A549 (cell line): ENCODE results near the gene TRNT1.

Experiments
- CHD2 ChIP-seq: fragments of 150-350 bp; IDR thresholded peaks from 2 replicates; pipeline ENCODE4 v1.6.1; 2014; ENCODE audit warnings: low read length; ENCODE audit not compliant: partially characterized antibody
- FOXS1 ChIP-seq: fragments of 250-450 bp; sonication (Bioruptor Pico); IDR thresholded peaks from 2 replicates; pipeline ENCODE4 v1.5.0; 2020; ENCODE audit warnings: mild to moderate bottlenecking, moderate library complexity
- HOXA7 ChIP-seq: fragments of 250-450 bp; sonication (Bioruptor Pico); IDR thresholded peaks from 2 replicates; pipeline ENCODE4 v1.5.0; 2020; ENCODE audit warnings: mild to moderate bottlenecking, moderate library complexity
- JUN ChIP-seq, 2 experiments: fragments of >200 bp; sonication (Bioruptor Twin); formaldehyde crosslinking; IDR thresholded peaks; 2 replicates in 1 of 2; 3 replicates in 1 of 2; pipeline ENCODE4 v1.6.1; 2016 to 2017
- POLR2A ChIP-seq: IDR thresholded peaks from 2 replicates; pipeline ENCODE4 v1.6.1; 2012; ENCODE audit warnings: mild to moderate bottlenecking, low read length
- SMC3 ChIP-seq: fragments of >200 bp; sonication (Bioruptor Twin); formaldehyde crosslinking; IDR thresholded peaks from 3 replicates; pipeline ENCODE4 v1.6.1; 2018; ENCODE audit warnings: inconsistent platforms
- TF ChIP-seq, protein P1 (sequence below): fragments of >200 bp; sonication (Bioruptor Twin); formaldehyde crosslinking; IDR thresholded peaks from 3 replicates; pipeline ENCODE4 v1.5.1; 2016
- TF ChIP-seq, protein P2 (sequence below): fragments of >200 bp; sonication (Bioruptor Twin); formaldehyde crosslinking; IDR thresholded peaks from 2 replicates; pipeline ENCODE4 v1.6.1; 2016
- TF ChIP-seq, protein P3 (sequence below): fragments of 150-350 bp; IDR thresholded peaks from 2 replicates; pipeline ENCODE4 v1.6.1; 2014; ENCODE audit warnings: low read depth, mild to moderate bottlenecking, low read length
- TF ChIP-seq, protein P4 (sequence below): IDR thresholded peaks from 2 replicates; pipeline ENCODE4 v1.6.1; 2012
- TF ChIP-seq, protein P5 (sequence below): fragments of >200 bp; sonication (Bioruptor Twin); formaldehyde crosslinking; IDR thresholded peaks from 3 replicates; pipeline ENCODE4 v1.6.1; 2016

DNA sequence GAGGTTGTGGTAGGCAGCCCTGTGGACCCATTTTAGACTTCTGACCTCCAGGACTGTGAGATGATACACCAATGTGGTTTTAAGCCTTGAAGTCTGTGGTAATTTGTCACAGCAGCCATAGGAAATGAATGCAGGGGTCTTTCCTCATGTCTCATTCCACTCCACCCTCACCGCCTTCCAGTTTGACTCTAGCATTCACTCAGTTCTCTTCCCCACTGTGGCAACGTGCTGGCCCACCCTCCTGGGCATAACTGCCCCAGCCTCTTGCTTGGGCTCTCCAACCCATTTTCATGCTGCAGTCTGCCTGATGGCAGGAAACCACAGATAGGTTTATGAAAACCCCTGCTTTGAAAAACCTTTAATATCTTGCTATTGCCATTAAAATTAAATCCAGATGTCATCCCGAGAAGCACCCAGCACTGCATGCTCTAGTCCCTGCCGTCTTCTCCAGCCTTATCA, 7.3 kb upstream of the TRNT1 start:
- TF ChIP-seq, protein P1, sequence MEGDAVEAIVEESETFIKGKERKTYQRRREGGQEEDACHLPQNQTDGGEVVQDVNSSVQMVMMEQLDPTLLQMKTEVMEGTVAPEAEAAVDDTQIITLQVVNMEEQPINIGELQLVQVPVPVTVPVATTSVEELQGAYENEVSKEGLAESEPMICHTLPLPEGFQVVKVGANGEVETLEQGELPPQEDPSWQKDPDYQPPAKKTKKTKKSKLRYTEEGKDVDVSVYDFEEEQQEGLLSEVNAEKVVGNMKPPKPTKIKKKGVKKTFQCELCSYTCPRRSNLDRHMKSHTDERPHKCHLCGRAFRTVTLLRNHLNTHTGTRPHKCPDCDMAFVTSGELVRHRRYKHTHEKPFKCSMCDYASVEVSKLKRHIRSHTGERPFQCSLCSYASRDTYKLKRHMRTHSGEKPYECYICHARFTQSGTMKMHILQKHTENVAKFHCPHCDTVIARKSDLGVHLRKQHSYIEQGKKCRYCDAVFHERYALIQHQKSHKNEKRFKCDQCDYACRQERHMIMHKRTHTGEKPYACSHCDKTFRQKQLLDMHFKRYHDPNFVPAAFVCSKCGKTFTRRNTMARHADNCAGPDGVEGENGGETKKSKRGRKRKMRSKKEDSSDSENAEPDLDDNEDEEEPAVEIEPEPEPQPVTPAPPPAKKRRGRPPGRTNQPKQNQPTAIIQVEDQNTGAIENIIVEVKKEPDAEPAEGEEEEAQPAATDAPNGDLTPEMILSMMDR: no peak
- TF ChIP-seq HOXA7: no peak
- TF ChIP-seq CHD2: no peak
- TF ChIP-seq JUN (IDR thresholded peaks at IDR 0.05): no peak
- TF ChIP-seq, protein P2, sequence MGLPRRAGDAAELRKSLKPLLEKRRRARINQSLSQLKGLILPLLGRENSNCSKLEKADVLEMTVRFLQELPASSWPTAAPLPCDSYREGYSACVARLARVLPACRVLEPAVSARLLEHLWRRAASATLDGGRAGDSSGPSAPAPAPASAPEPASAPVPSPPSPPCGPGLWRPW: no peak
- no peak for TF ChIP-seq FOXS1 (CRISPR knock-in tag)
- no peak for TF ChIP-seq POLR2A
- TF ChIP-seq, protein P3, sequence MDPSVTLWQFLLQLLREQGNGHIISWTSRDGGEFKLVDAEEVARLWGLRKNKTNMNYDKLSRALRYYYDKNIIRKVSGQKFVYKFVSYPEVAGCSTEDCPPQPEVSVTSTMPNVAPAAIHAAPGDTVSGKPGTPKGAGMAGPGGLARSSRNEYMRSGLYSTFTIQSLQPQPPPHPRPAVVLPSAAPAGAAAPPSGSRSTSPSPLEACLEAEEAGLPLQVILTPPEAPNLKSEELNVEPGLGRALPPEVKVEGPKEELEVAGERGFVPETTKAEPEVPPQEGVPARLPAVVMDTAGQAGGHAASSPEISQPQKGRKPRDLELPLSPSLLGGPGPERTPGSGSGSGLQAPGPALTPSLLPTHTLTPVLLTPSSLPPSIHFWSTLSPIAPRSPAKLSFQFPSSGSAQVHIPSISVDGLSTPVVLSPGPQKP: no peak
- TF ChIP-seq, protein P4, sequence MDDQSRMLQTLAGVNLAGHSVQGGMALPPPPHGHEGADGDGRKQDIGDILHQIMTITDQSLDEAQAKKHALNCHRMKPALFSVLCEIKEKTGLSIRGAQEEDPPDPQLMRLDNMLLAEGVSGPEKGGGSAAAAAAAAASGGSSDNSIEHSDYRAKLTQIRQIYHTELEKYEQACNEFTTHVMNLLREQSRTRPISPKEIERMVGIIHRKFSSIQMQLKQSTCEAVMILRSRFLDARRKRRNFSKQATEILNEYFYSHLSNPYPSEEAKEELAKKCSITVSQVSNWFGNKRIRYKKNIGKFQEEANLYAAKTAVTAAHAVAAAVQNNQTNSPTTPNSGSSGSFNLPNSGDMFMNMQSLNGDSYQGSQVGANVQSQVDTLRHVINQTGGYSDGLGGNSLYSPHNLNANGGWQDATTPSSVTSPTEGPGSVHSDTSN: no peak
- TF ChIP-seq, protein P5, sequence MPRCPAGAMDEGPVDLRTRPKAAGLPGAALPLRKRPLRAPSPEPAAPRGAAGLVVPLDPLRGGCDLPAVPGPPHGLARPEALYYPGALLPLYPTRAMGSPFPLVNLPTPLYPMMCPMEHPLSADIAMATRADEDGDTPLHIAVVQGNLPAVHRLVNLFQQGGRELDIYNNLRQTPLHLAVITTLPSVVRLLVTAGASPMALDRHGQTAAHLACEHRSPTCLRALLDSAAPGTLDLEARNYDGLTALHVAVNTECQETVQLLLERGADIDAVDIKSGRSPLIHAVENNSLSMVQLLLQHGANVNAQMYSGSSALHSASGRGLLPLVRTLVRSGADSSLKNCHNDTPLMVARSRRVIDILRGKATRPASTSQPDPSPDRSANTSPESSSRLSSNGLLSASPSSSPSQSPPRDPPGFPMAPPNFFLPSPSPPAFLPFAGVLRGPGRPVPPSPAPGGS: no peak
- TF ChIP-seq SMC3: no peak
